OCI-LY7 (cell line): ENCODE measurements around the gene MAP3K5. TPM values are rescaled to one million over a fixed set of nuclear protein-coding genes. Genes with fewer than 3 reads are reported as not detected.
A peak's percentile ranks its signal among the peaks of the same experiment; 100 is the strongest.

Experiments used
- BruUV-seq: library from RNA; stranded (reverse); fragments of 400-500 nt; replicated peaks from 2 replicates; lab custom pipeline; 2021; lab: Mats Ljungman, UMichigan
- CTCF ChIA-PET: fragments of 300-600 bp; sonication (Branson Sonifier 250); formaldehyde crosslinking; loops from one replicate; lab custom pipeline; 2022; ENCODE audit warnings: antibody characterized with exemption; ENCODE audit not compliant: unreplicated experiment; lab: Charles Lee
- POLR2A ChIA-PET: fragments of 300-600 bp; sonication (Branson Sonifier 250); formaldehyde crosslinking; loops from one replicate; lab custom pipeline; 2022; ENCODE audit warnings: antibody characterized with exemption; lab: Charles Lee
- DNase-seq: peaks from one replicate; pipeline ENCODE4 v3.0.0-alpha.2; 2015; ENCODE audit warnings: low spot score
- H2AFZ ChIP-seq: fragments of 200-600 bp; sonication (generic), shearing (Covaris generic); 2 replicates; pipeline ENCODE4 v1.6.1; 2014; ENCODE audit warnings: mild to moderate bottlenecking, antibody characterized with exemption, low read length, moderate library complexity
- H3K27ac ChIP-seq: fragments of 200-600 bp; sonication (generic); 2 replicates; pipeline ENCODE4 v1.5.1; 2014; ENCODE audit warnings: mixed run types, low read depth, mild to moderate bottlenecking, moderate library complexity, low read length, inconsistent platforms; ENCODE audit not compliant: poor library complexity, severe bottlenecking
- H3K36me3 ChIP-seq: fragments of 200-600 bp; sonication (generic); 2 replicates; pipeline ENCODE4 v1.6.1; 2014; ENCODE audit warnings: mild to moderate bottlenecking, antibody characterized with exemption, low read length, moderate library complexity, mixed read lengths; ENCODE audit not compliant: insufficient read depth
- H3K4me1 ChIP-seq: fragments of 200-600 bp; sonication (generic); 2 replicates; pipeline ENCODE4 v1.5.1; 2014; ENCODE audit warnings: mild to moderate bottlenecking, low read length; ENCODE audit not compliant: insufficient read depth, poor library complexity, severe bottlenecking
- H3K4me2 ChIP-seq: fragments of 200-600 bp; sonication (generic); 2 replicates; pipeline ENCODE4 v1.6.1; 2014; ENCODE audit warnings: mild to moderate bottlenecking, low read length
- H3K4me3 ChIP-seq: fragments of 200-600 bp; sonication (generic); 2 replicates; pipeline ENCODE4 v1.5.1; 2014; ENCODE audit warnings: mild to moderate bottlenecking, low read depth, low read length; ENCODE audit not compliant: poor library complexity, severe bottlenecking
- H3K79me2 ChIP-seq: fragments of 200-600 bp; sonication (generic); 2 replicates; pipeline ENCODE4 v1.6.1; 2016; ENCODE audit warnings: low read depth, mild to moderate bottlenecking, low read length, moderate library complexity, mixed read lengths; ENCODE audit not compliant: insufficient read depth
- H3K9me2 ChIP-seq: fragments of 200-600 bp; sonication (generic); 2 replicates; pipeline ENCODE4 v1.6.1; 2016; ENCODE audit warnings: mild to moderate bottlenecking, low read length, mixed read lengths; ENCODE audit not compliant: insufficient read depth
- H3K9me3 ChIP-seq: fragments of 200-600 bp; sonication (generic); 2 replicates; pipeline ENCODE4 v1.6.1; 2014; ENCODE audit warnings: mild to moderate bottlenecking, mixed run types, low read length, mixed read lengths
- H4K20me1 ChIP-seq: fragments of 200-600 bp; sonication (generic); 2 replicates; pipeline ENCODE4 v1.6.1; 2014; ENCODE audit warnings: mild to moderate bottlenecking, antibody characterized with exemption, low read length, moderate library complexity, mixed read lengths; ENCODE audit not compliant: insufficient read depth
- EZH2phosphoT487 ChIP-seq: fragments of 200-600 bp; sonication (generic); IDR thresholded peaks from 2 replicates; pipeline ENCODE4 v1.6.1; 2018; ENCODE audit warnings: low read depth, borderline replicate concordance, mild to moderate bottlenecking, mixed run types, antibody characterized with exemption, low read length, moderate library complexity, mixed read lengths
- intact Hi-C: fragments of 100-400 bp; cut with micrococcal nuclease; formaldehyde crosslinking; loops from one replicate; pipeline ENCODE4 v1.10.0; 2022; ENCODE audit not compliant: unreplicated experiment
- total RNA-seq, 2 experiments: library from RNA; depleted of rRNA in 1 of 2; stranded (reverse); fragments of >200 nt in 1 of 2; shearing (Covaris generic) in 1 of 2; gene quantifications; 2 replicates each; pipeline ENCODE4 v1.2.3, GENCODE V29; 2014 to 2022
- TF ChIP-seq, protein P1 (sequence below): fragments of 200-600 bp; sonication (generic); conservative IDR thresholded peaks from 2 replicates; pipeline ENCODE4 v1.5.1; 2014; ENCODE audit warnings: mild to moderate bottlenecking, antibody characterized with exemption, low read length, moderate library complexity, mixed read lengths

Gene MAP3K5
- total RNA-seq, 2 experiments from 2014 or later = 13.8 to 16.6 TPM

- no peaks in the 10 kb centered on the region for H4K20me1 ChIP-seq
- H3K4me2 ChIP-seq = no peak overlapping the region
- H3K79me2 ChIP-seq = no peaks in the 10 kb centered on the region
- no TSS peak for BruUV-seq
- H3K9me2 ChIP-seq = no peaks in the 10 kb centered on the region
- intact Hi-C loops = loop anchor here (1.0 kb wide), 1 partner anchor 210 kb away; no protein-coding TSS in a partner anchor
- CTCF ChIA-PET = no interaction called here
- peak; percentile 52 for DNase-seq
- no peak overlapping the region for H3K27ac ChIP-seq
- H3K4me3 ChIP-seq = no peak overlapping the region
- no peaks in the 10 kb centered on the region for H3K9me3 ChIP-seq
- no peaks in the 10 kb centered on the region for H3K4me1 ChIP-seq
- peaks cover 43% of the 10 kb centered on the region for H3K36me3 ChIP-seq
- TF ChIP-seq EZH2phosphoT487 = no peak
- TF ChIP-seq, protein P1, sequence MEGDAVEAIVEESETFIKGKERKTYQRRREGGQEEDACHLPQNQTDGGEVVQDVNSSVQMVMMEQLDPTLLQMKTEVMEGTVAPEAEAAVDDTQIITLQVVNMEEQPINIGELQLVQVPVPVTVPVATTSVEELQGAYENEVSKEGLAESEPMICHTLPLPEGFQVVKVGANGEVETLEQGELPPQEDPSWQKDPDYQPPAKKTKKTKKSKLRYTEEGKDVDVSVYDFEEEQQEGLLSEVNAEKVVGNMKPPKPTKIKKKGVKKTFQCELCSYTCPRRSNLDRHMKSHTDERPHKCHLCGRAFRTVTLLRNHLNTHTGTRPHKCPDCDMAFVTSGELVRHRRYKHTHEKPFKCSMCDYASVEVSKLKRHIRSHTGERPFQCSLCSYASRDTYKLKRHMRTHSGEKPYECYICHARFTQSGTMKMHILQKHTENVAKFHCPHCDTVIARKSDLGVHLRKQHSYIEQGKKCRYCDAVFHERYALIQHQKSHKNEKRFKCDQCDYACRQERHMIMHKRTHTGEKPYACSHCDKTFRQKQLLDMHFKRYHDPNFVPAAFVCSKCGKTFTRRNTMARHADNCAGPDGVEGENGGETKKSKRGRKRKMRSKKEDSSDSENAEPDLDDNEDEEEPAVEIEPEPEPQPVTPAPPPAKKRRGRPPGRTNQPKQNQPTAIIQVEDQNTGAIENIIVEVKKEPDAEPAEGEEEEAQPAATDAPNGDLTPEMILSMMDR = peak; percentile 90
- POLR2A ChIA-PET = no interaction called here
- H2AFZ ChIP-seq = no peak overlapping the region
Observed at GRCh38 chr6:136582711-136583471, 209.4 kb downstream of the MAP3K5 start.

DNA sequence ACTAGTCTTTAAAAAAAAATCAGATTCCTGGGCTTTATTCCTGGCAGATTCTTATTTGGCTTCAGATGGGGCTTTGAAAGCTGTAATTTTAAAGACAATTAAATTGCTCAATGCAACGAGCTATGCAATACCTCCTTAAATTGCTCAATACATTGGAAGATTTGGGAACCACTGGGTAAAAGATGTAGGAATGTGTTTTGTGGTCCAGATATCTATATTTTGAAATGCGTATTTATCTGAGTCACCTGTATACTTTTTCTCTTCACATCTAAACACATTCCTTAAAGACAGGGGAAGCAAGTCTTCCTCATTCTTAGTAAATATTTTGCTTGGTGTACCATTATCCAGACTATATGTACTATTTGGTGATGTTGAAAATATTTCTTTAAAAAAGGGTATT, 212.5 kb downstream of the MAP3K5 start:
- DNase-seq = no peak
- Histone ChIP-seq H3K27ac (no peak overlapping the region), H3K36me3 (peaks cover 64% of the 10 kb centered on the region), H3K4me3 (no peak overlapping the region), H2AFZ (no peak overlapping the region), H3K4me2 (no peak overlapping the region), H3K79me2 (no peaks in the 10 kb centered on the region), H3K4me1 (no peaks in the 10 kb centered on the region), H4K20me1 (no peaks in the 10 kb centered on the region), H3K9me3 (no peaks in the 10 kb centered on the region), H3K9me2 (no peaks in the 10 kb centered on the region)
- intact Hi-C loops = no loop called here
- CTCF ChIA-PET = no interaction called here
- BruUV-seq = no TSS peak
- no peak for TF ChIP-seq EZH2phosphoT487
- TF ChIP-seq, protein P1 = no peak
- POLR2A ChIA-PET = no interaction called here

DNA sequence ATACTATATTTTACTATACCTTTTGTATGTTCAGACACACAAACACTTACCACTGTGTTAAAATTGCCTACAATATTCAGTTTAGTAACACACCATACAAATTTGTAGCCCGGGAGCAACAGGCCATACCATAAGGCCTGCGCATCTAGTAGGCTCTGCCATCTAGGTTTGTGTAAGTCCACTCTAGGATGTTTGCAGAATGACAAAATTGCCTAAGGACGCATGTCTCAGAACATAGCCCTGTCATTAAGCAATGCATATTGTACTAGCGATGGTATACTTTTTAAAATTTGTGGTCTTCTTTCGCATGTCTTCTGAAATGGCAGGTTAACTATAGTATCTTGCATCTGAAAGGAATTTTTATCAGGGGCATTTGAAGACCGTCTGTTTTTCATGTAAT, 215.5 kb downstream of the MAP3K5 start:
- H3K36me3 ChIP-seq = peaks cover 62% of the 10 kb centered on the region
- no peaks in the 10 kb centered on the region for H4K20me1 ChIP-seq
- no peaks in the 10 kb centered on the region for H3K79me2 ChIP-seq
- H3K4me1 ChIP-seq = no peaks in the 10 kb centered on the region
- ChIA-PET POLR2A (no interaction called here), CTCF (no interaction called here)
- no peaks in the 10 kb centered on the region for H3K9me2 ChIP-seq
- intact Hi-C loops = no loop called here
- H3K27ac ChIP-seq = no peak overlapping the region
- TF ChIP-seq EZH2phosphoT487 = no peak
- TF ChIP-seq, protein P1 = no peak
- H2AFZ ChIP-seq = no peak overlapping the region
- no TSS peak for BruUV-seq
- H3K4me2 ChIP-seq = no peak overlapping the region
- H3K4me3 ChIP-seq = no peak overlapping the region
- DNase-seq = no peak
- H3K9me3 ChIP-seq = 0 out of 2 replicates have a peak, but pooled peaks cover 1% of the 10 kb centered on the region
